ENCODE measurements around the gene AUH.

GRCh38 chr9:91220021-91220420, 141.7 kb downstream of the AUH start:
- TF ChIP-seq, protein P1, sequence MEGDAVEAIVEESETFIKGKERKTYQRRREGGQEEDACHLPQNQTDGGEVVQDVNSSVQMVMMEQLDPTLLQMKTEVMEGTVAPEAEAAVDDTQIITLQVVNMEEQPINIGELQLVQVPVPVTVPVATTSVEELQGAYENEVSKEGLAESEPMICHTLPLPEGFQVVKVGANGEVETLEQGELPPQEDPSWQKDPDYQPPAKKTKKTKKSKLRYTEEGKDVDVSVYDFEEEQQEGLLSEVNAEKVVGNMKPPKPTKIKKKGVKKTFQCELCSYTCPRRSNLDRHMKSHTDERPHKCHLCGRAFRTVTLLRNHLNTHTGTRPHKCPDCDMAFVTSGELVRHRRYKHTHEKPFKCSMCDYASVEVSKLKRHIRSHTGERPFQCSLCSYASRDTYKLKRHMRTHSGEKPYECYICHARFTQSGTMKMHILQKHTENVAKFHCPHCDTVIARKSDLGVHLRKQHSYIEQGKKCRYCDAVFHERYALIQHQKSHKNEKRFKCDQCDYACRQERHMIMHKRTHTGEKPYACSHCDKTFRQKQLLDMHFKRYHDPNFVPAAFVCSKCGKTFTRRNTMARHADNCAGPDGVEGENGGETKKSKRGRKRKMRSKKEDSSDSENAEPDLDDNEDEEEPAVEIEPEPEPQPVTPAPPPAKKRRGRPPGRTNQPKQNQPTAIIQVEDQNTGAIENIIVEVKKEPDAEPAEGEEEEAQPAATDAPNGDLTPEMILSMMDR (IDR thresholded peaks at IDR 0.05), result no peak
- TF ChIP-seq POLR2A (IDR thresholded peaks at IDR 0.05) (no peak), POLR2AphosphoS5 (IDR thresholded peaks at IDR 0.05) (no peak)
